MCF 10A (cell line): ENCODE measurements around the gene MAFG. TPM values are rescaled to one million over a fixed set of nuclear protein-coding genes. Genes with fewer than 3 reads are reported as not detected.

Source experiments
- BruUV-seq: library from RNA; stranded (reverse); fragments of 400-500 nt; replicated peaks from 2 replicates; lab custom pipeline; 2021; lab: Mats Ljungman, UMichigan
- CTCF ChIA-PET: fragments of 300-600 bp; sonication (Branson Sonifier 250); formaldehyde crosslinking; extraction: SDS; loops from one replicate; lab custom pipeline; 2021; ENCODE audit warnings: antibody characterized with exemption, inconsistent platforms; lab: Yijun Ruan, JAX
- POLR2A ChIA-PET: fragments of 300-600, 350-650 bp; sonication (Branson Sonifier 250); formaldehyde crosslinking; extraction: SDS; loops from one replicate; lab custom pipeline; 2020; ENCODE audit warnings: antibody characterized with exemption, inconsistent platforms; lab: Yijun Ruan, JAX
- DNase-seq: peaks from one replicate; pipeline ENCODE4 v3.0.0-alpha.2; 2018; ENCODE audit not compliant: unreplicated experiment
- H3K27ac Mint-ChIP-seq: one replicate; pipeline ENCODE4 v1.8.0; 2022; ENCODE audit warnings: mild to moderate bottlenecking, low read depth, mixed read lengths; ENCODE audit not compliant: unreplicated experiment
- H3K27me3 Mint-ChIP-seq: one replicate; pipeline ENCODE4 v1.8.0; 2022; ENCODE audit warnings: mixed read lengths; ENCODE audit not compliant: insufficient read depth, unreplicated experiment
- H3K36me3 Mint-ChIP-seq: one replicate; pipeline ENCODE4 v1.8.0; 2022; ENCODE audit warnings: mild to moderate bottlenecking, moderate library complexity, mixed read lengths; ENCODE audit not compliant: insufficient read depth, unreplicated experiment
- H3K4me1 Mint-ChIP-seq: one replicate; pipeline ENCODE4 v1.8.0; 2022; ENCODE audit warnings: mixed read lengths; ENCODE audit not compliant: insufficient read depth, unreplicated experiment
- H3K4me3 Mint-ChIP-seq: one replicate; pipeline ENCODE4 v1.8.0; 2022; ENCODE audit warnings: mild to moderate bottlenecking, moderate library complexity, mixed read lengths; ENCODE audit not compliant: unreplicated experiment
- H3K9me3 Mint-ChIP-seq: one replicate; pipeline ENCODE4 v1.8.0; 2022; ENCODE audit warnings: mixed read lengths; ENCODE audit not compliant: unreplicated experiment
- intact Hi-C: fragments of 100-400 bp; cut with micrococcal nuclease; formaldehyde crosslinking; loops from 2 replicates; pipeline ENCODE4 v1.14.1; 2022
- total RNA-seq: library from RNA; stranded (reverse); gene quantifications from 2 replicates; pipeline ENCODE4 v1.2.3, GENCODE V29; 2022
- TF ChIP-seq, protein P1 (sequence below): fragments of 200-600 bp; IDR thresholded peaks from one replicate; pipeline ENCODE4 v1.8.0; 2022; ENCODE audit warnings: antibody characterized with exemption, mild to moderate bottlenecking; ENCODE audit not compliant: unreplicated experiment

The MAFG gene
- total RNA-seq, 1 experiment from 2014 or later = 38.1 TPM

DNA sequence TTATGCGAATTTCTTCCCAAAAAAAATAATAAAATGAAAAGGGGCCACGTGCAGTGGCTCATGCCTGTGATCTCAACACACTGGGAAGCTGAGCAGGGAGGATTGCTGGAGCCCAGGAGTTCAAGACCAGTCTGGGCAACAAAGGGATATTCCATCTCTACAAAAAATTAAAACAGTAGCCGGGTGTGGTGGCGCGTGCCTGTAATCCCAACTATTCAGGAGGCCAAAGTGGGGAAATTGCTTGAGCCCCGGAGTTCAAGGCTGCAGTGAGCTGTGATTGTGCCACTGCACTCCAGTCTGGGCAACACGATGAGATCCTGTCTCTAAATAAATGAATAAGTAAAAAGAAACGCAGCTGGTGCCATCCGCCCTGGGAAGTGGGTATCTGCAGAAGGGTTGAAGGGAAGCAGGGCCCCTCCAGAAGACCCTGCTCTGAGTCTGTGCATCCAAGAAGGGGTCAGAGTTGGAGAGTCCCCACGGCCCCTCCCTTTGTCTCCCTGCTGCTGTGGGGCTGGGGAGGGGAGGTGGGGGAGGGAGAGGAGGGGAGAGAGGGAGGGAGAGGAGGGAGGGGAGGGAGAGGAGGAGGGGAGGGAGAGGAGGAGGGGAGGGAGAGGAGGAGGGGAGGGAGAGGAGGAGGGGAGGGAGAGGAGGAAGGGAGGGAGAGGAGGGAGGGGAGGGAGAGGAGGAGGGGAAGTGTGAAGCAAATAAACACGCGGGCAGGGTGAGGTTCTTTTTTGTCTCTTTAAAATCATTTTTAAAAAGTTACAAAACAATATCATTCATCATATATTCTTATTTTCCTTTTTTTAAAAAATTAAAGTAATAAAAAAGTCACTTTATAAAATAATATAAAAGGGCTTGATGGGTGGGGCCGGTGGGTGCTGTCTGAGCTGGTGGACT lies 24.5 kb upstream of the MAFG start:
- ChIA-PET CTCF (interaction anchor here (0.7 kb wide), 1 partner anchor 54 kb away, joined by 3 read pairs; no protein-coding TSS in a partner anchor), POLR2A (interaction anchor here (1.5 kb wide), 1 partner anchor 70 kb away, joined by 5 read pairs; the partner anchor contains the start of gene CENPX)
- no peak for DNase-seq
- Mint-ChIP-seq H3K9me3 (no peaks in the 10 kb centered on the region), H3K4me3 (no peak overlapping the region), H3K36me3 (no peaks in the 10 kb centered on the region), H3K27ac (no peak overlapping the region), H3K27me3 (no peaks in the 10 kb centered on the region), H3K4me1 (no peaks in the 10 kb centered on the region)
- TF ChIP-seq, protein P1, sequence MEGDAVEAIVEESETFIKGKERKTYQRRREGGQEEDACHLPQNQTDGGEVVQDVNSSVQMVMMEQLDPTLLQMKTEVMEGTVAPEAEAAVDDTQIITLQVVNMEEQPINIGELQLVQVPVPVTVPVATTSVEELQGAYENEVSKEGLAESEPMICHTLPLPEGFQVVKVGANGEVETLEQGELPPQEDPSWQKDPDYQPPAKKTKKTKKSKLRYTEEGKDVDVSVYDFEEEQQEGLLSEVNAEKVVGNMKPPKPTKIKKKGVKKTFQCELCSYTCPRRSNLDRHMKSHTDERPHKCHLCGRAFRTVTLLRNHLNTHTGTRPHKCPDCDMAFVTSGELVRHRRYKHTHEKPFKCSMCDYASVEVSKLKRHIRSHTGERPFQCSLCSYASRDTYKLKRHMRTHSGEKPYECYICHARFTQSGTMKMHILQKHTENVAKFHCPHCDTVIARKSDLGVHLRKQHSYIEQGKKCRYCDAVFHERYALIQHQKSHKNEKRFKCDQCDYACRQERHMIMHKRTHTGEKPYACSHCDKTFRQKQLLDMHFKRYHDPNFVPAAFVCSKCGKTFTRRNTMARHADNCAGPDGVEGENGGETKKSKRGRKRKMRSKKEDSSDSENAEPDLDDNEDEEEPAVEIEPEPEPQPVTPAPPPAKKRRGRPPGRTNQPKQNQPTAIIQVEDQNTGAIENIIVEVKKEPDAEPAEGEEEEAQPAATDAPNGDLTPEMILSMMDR = no peak
- intact Hi-C loops = no loop called here
- no TSS peak for BruUV-seq

DNA sequence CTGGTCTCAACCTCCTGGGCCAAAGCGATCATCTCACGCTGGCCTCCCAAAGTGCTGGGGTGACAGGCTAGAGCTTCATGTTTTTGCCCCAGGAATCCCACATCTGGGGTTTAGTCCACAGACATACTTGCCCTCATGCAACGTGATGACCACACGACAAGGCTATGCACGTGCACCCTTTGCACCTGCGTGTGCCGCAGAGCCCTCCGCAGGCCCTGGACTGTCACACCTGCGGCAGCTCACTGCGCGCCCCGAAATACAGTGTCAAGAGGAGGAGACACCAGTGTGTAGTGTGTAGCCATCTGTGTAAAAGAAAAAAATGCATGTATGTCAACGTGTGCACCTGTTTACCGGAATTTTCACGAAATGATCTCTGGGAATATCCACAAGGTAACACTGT lies 23.0 kb upstream of the MAFG start:
- Mint-ChIP-seq H3K4me1 (no peaks in the 10 kb centered on the region), H3K36me3 (no peaks in the 10 kb centered on the region), H3K4me3 (no peak overlapping the region), H3K9me3 (no peaks in the 10 kb centered on the region), H3K27me3 (no peaks in the 10 kb centered on the region), H3K27ac (no peak overlapping the region)
- POLR2A ChIA-PET = interaction anchor here (0.8 to 1.5 kb wide), 2 partner anchors 41 to 72 kb away, joined by 3 to 5 read pairs; partner anchors contain the start of gene CENPX
- CTCF ChIA-PET = interaction anchor here (1.0 to 2.4 kb wide), 2 partner anchors 9 to 70 kb away, joined by 8 to 17 read pairs; no protein-coding TSS in a partner anchor
- TF ChIP-seq, protein P1 = no peak
- DNase-seq = no peak
- BruUV-seq = no TSS peak
- intact Hi-C loops = no loop called here

DNA sequence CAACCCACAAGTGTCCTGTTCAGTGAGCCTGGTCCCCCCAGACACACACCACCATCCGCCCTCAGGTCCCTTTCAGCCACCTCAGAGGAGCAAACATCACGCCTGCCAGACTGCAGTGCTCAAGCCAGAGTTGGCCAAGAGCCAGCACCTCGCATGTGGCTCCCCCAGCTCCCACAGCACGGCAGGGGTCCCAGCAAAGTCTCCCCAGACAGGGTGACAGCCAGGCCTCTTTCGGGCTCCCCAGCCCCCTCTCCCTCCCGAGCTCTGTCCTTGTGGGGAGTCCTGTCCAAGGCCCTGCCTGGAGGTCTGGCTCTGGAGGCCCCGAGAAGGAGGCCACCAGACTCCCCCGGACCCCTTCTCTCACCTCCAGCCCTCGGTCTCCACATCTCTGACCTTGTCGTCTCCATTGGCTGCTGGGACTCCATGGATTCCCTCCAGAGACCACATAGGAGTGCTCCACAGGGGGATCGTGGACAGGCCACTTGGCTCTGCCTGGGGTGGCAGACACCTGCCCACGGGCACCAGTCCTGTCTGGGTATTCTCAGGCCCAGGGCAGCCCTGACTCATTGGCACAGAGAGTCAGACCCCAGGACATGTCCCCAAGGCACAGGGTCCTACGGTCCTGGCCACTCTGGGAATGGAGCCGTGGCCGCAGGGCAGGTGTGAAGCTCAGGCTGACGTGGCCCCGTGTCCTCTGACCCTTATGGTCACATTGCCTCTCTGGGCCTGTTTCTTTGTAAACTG lies 21.3 kb upstream of the MAFG start:
- intact Hi-C loops = no loop called here
- no peaks in the 10 kb centered on the region for H3K4me1 Mint-ChIP-seq
- TF ChIP-seq, protein P1 = no peak
- no peak overlapping the region for H3K4me3 Mint-ChIP-seq
- H3K36me3 Mint-ChIP-seq = no peaks in the 10 kb centered on the region
- no peaks in the 10 kb centered on the region for H3K9me3 Mint-ChIP-seq
- DNase-seq = no peak
- POLR2A ChIA-PET = interaction anchor here (0.5 kb wide), 1 partner anchor 9 kb away, joined by 3 read pairs; no protein-coding TSS in a partner anchor
- H3K27ac Mint-ChIP-seq = no peak overlapping the region
- BruUV-seq = no TSS peak
- CTCF ChIA-PET = interaction anchor here (0.6 to 2.4 kb wide), 2 partner anchors 11 to 71 kb away, joined by 3 to 17 read pairs; no protein-coding TSS in a partner anchor
- no peaks in the 10 kb centered on the region for H3K27me3 Mint-ChIP-seq

DNA sequence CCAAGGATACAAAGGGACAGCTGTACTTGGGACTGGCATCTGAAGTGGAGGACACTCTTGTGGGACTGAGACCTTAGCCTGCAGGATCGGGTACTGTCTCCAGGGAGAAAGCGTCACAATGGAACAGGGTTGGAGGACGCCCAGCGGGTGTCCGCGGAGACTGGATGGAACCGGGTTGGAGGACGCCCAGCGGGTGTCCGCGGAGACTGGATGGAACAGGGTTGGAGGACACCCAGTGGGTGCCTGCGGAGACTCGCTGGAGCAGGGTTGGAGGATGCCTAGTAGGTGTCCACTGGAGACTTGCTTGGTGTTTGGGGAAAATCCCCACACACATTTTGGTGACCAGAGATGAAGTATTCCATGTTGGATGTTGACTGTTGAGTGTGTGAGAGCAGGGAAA lies 19.7 kb upstream of the MAFG start, which contains the start of gene MYADML2:
Gene MYADML2 (minus strand): TSS at position 45 of the 400 bp plus-strand sequence. CDS start 5,492 bp downstream, outside the sequence.
- H3K36me3 Mint-ChIP-seq = no peaks in the 10 kb centered on the region
- POLR2A ChIA-PET = no interaction called here
- TF ChIP-seq, protein P1 = no peak
- no peak for DNase-seq
- H3K4me1 Mint-ChIP-seq = no peaks in the 10 kb centered on the region
- H3K27me3 Mint-ChIP-seq = no peaks in the 10 kb centered on the region
- CTCF ChIA-PET = interaction anchor here (0.7 kb wide), 1 partner anchor 226 kb away, joined by 4 read pairs; no protein-coding TSS in a partner anchor
- no TSS peak for BruUV-seq
- no peak within 1 kb of the TSS for H3K27ac Mint-ChIP-seq
- no peak within 1 kb of the TSS for H3K4me3 Mint-ChIP-seq
- intact Hi-C loops = no loop called here
- H3K9me3 Mint-ChIP-seq = no peaks in the 10 kb centered on the region
